K562 (cell line): ENCODE results near the gene LBH. TPM values are rescaled to one million over a fixed set of nuclear protein-coding genes. Genes with fewer than 3 reads are reported as not detected.

Experiments
- ATAC-seq: fragments of 200-7000 bp; cut with Tn5 transposase; 3 replicates; pipeline ENCODE4 v1.9.1; 2020; ENCODE audit warnings: moderate library complexity
- BruUV-seq: library from RNA; stranded (reverse); fragments of 400-500 nt; replicated peaks from 2 replicates; lab custom pipeline; 2021; lab: Mats Ljungman, UMichigan
- CTCF ChIA-PET: fragments of 300-600 bp; formaldehyde crosslinking; extraction: SDS; loops from one replicate; lab custom pipeline; 2021; ENCODE audit warnings: low intra/inter-chr PET ratio; lab: Yijun Ruan, JAX
- POLR2A ChIA-PET: fragments of 300-600, 350-650 bp; sonication (Branson Sonifier 250); formaldehyde crosslinking; extraction: SDS; loops from one replicate; lab custom pipeline; 2021; ENCODE audit warnings: antibody characterized with exemption, inconsistent platforms; lab: Yijun Ruan, JAX
- DNase-seq, 4 experiments: peaks; one replicate each; pipeline versions ENCODE4 v3.0.0 to v3.0.0-alpha.2; 2011 to 2018; ENCODE audit warnings: low spot score in 3 of 4, mixed read lengths in 3 of 4; ENCODE audit errors: extremely low read depth in 1 of 4
- FAIRE-seq: peaks from 2 replicates; lab custom pipeline; 2011; peaks lifted over from hg19 to GRCh38; lab: Jason Lieb, UNC
- H2AFZ ChIP-seq: 2 replicates; pipeline ENCODE4 v1.6.0; 2011; ENCODE audit warnings: low read depth, low read length, control low read depth, inconsistent platforms
- H3K27ac ChIP-seq: fragments of 200-600 bp; 3 replicates; pipeline ENCODE4 v1.8.0; 2011; ENCODE audit warnings: low read depth, mild to moderate bottlenecking, control low read depth, inconsistent platforms, low read length, moderate library complexity, mixed read lengths; ENCODE audit errors: extremely low read depth
- H3K27me3 ChIP-seq, 2 experiments: fragments of 300-600 bp in 1 of 2; 2 replicates in 1 of 2; 3 replicates in 1 of 2; pipeline versions ENCODE4 v1.6.0 to v1.8.0; 2011; ENCODE audit warnings: inconsistent platforms in 2 of 2, low read length in 2 of 2, mild to moderate bottlenecking in 1 of 2, mixed read lengths in 1 of 2, moderate library complexity in 1 of 2; ENCODE audit not compliant: control insufficient read depth in 2 of 2, insufficient read depth in 2 of 2
- H3K36me3 ChIP-seq: fragments of 300-600 bp; 3 replicates; pipeline ENCODE4 v1.8.0; 2011; ENCODE audit warnings: mild to moderate bottlenecking, low read length, inconsistent platforms; ENCODE audit not compliant: control insufficient read depth, insufficient read depth
- H3K4me1 ChIP-seq, 2 experiments: fragments of 200-600 bp in 1 of 2; replicated peaks in 1 of 2; 2 replicates in 1 of 2; 3 replicates in 1 of 2; pipeline versions ENCODE4 v1.5.1 to v1.8.0; 2011; ENCODE audit warnings: inconsistent platforms in 2 of 2, low read length in 2 of 2, mild to moderate bottlenecking in 1 of 2, mixed read lengths in 1 of 2, moderate library complexity in 1 of 2; ENCODE audit not compliant: control insufficient read depth in 2 of 2, insufficient read depth in 2 of 2
- H3K4me2 ChIP-seq: 2 replicates; pipeline ENCODE4 v1.6.1; 2011; ENCODE audit warnings: low read length, control low read depth, inconsistent platforms, mixed read lengths; ENCODE audit not compliant: insufficient read depth
- H3K4me3 ChIP-seq: fragments of 200-600 bp; sonication (generic), shearing (Covaris generic); 2 replicates; pipeline ENCODE4 v1.5.1; 2016; ENCODE audit warnings: control low read depth, inconsistent platforms
- H3K79me2 ChIP-seq: fragments of 200-600 bp; 3 replicates; pipeline ENCODE4 v1.8.0; 2011; ENCODE audit warnings: low read length, inconsistent platforms; ENCODE audit not compliant: control insufficient read depth, insufficient read depth
- H3K9ac ChIP-seq, 2 experiments: 2 replicates each; pipeline versions ENCODE4 v1.6.0 to v1.6.1; 2011; ENCODE audit warnings: low read depth in 2 of 2, low read length in 2 of 2, control low read depth in 1 of 2, inconsistent platforms in 1 of 2, mild to moderate bottlenecking in 1 of 2, mixed read lengths in 1 of 2; ENCODE audit not compliant: insufficient read depth in 1 of 2
- H3K9me1 ChIP-seq: one replicate; pipeline ENCODE4 v1.6.0; 2011; ENCODE audit warnings: inconsistent platforms, mild to moderate bottlenecking, low read length, moderate library complexity; ENCODE audit not compliant: control insufficient read depth, insufficient read depth
- H3K9me3 ChIP-seq: replicated peaks from 2 replicates; pipeline ENCODE4 v1.5.1; 2011; ENCODE audit warnings: low read depth, low read length, inconsistent platforms; ENCODE audit not compliant: control insufficient read depth, insufficient read depth
- H4K20me1 ChIP-seq: replicated peaks from 2 replicates; pipeline ENCODE4 v1.6.1; 2011; ENCODE audit warnings: low read length, inconsistent platforms, mixed read lengths; ENCODE audit not compliant: control insufficient read depth, insufficient read depth
- AFF1 ChIP-seq, 2 experiments: fragments of 450-650 bp; IDR thresholded peaks; 2 replicates each; pipeline ENCODE4 v1.6.1; 2018; ENCODE audit warnings: mild to moderate bottlenecking in 2 of 2, low read depth in 1 of 2; ENCODE audit not compliant: partially characterized antibody in 2 of 2
- CC2D1A ChIP-seq: fragments of 450-650 bp; IDR thresholded peaks from 2 replicates; pipeline ENCODE4 v1.6.1; 2017; ENCODE audit warnings: mild to moderate bottlenecking
- DDX20 ChIP-seq: fragments of 450-650 bp; IDR thresholded peaks from 2 replicates; pipeline ENCODE4 v1.6.1; 2016; ENCODE audit warnings: missing genetic modification characterization, low read depth, mild to moderate bottlenecking, missing compliant biosample characterization, moderate library complexity
- HLTF ChIP-seq: fragments of 450-650 bp; IDR thresholded peaks from 2 replicates; pipeline ENCODE4 v1.6.1; 2016
- NFIC ChIP-seq: fragments of 450-650 bp; IDR thresholded peaks from 2 replicates; pipeline ENCODE4 v1.6.1; 2017; ENCODE audit warnings: mild to moderate bottlenecking, inconsistent platforms
- NFIX ChIP-seq: fragments of 250-450 bp; sonication (Bioruptor Pico); IDR thresholded peaks from 2 replicates; pipeline ENCODE4 v1.4.0; 2020; ENCODE audit warnings: low read depth, mild to moderate bottlenecking, moderate library complexity
- TARDBP ChIP-seq: fragments of 450-650 bp; IDR thresholded peaks from 2 replicates; pipeline ENCODE4 v1.6.1; 2016
- TCF7L2 ChIP-seq: fragments of 150-350 bp; IDR thresholded peaks from 2 replicates; pipeline ENCODE4 v1.6.1; 2016; ENCODE audit warnings: low read depth, mild to moderate bottlenecking, low read length, moderate library complexity
- YBX1 ChIP-seq: fragments of 450-650 bp; IDR thresholded peaks from 2 replicates; pipeline ENCODE4 v1.7.1; 2016; ENCODE audit warnings: mild to moderate bottlenecking
- ZFP1 ChIP-seq: fragments of 450-650 bp; formaldehyde crosslinking; IDR thresholded peaks from 2 replicates; pipeline ENCODE4 v1.4.0; 2020; ENCODE audit warnings: mild to moderate bottlenecking, mixed read lengths
- ZNF699 ChIP-seq: fragments of 250-450 bp; sonication (Bioruptor Pico); IDR thresholded peaks from 2 replicates; pipeline ENCODE4 v1.8.0; 2021; ENCODE audit warnings: mild to moderate bottlenecking, moderate library complexity; ENCODE audit not compliant: insufficient replicate concordance
- WGBS: fragments of 100-300 bp; shearing (Covaris generic); methylation state at CpG from one replicate; pipeline ENCODE4 v1.1.6; 2016; ENCODE audit warnings: low coverage, mixed read lengths; ENCODE audit not compliant: insufficient coverage; ENCODE audit errors: missing lambda C conversion rate; 5-methylcytosine and 5-hydroxymethylcytosine counted together
- in situ Hi-C: fragments of 300-500 bp; cut with MboI; formaldehyde crosslinking; loops from 4 replicates; pipeline ENCODE4 v1.15.0; 2018; ENCODE audit warnings: inconsistent platforms, mixed read lengths
- intact Hi-C: fragments of 100-400 bp; cut with micrococcal nuclease; formaldehyde crosslinking; loops from 2 replicates; pipeline ENCODE4 v1.14.2; 2022
- polyA plus RNA-seq, 8 experiments: library from polyadenylated mRNA; depleted of rRNA in 4 of 8; stranded (reverse) in 5 of 8; unstranded in 3 of 8; fragments of >200 nt; fragmentation: Nextera tagmentation in 2 of 8; fragmentation: Illumina TruSeq in 1 of 8; extraction: Ambion mirVana in 2 of 8; extraction: Trizol in 1 of 8; gene quantifications; 2 replicates each; pipeline versions ENCODE4 v1.2.1 to v1.2.3, GENCODE V29; 2011 to 2014; ENCODE audit warnings: inconsistent platforms in 1 of 8, missing spikeins in 1 of 8
- total RNA-seq, 7 experiments: library from RNA; depleted of rRNA in 6 of 7; stranded (reverse); fragments of >200 nt in 6 of 7; fragmentation: Illumina TruSeq in 2 of 7; extraction: Trizol in 2 of 7; gene quantifications; 2 replicates each; pipeline versions ENCODE4 v1.2.1 to v1.2.3, GENCODE V29; 2011 to 2021; ENCODE audit warnings: low replicate concordance in 1 of 7
- TF ChIP-seq, protein P1 (sequence below): fragments of 250-450 bp; sonication (Bioruptor Pico); IDR thresholded peaks from 2 replicates; pipeline ENCODE4 v1.9.0; 2021; ENCODE audit warnings: mild to moderate bottlenecking, inconsistent platforms

Gene LBH
- total and polyA plus RNA-seq, 9 of the 15 experiments (the other 6 are each of a cell fraction or from before 2014, with no cell fraction given) = 3.1 to 13.4 (median 7.4) TPM

DNA sequence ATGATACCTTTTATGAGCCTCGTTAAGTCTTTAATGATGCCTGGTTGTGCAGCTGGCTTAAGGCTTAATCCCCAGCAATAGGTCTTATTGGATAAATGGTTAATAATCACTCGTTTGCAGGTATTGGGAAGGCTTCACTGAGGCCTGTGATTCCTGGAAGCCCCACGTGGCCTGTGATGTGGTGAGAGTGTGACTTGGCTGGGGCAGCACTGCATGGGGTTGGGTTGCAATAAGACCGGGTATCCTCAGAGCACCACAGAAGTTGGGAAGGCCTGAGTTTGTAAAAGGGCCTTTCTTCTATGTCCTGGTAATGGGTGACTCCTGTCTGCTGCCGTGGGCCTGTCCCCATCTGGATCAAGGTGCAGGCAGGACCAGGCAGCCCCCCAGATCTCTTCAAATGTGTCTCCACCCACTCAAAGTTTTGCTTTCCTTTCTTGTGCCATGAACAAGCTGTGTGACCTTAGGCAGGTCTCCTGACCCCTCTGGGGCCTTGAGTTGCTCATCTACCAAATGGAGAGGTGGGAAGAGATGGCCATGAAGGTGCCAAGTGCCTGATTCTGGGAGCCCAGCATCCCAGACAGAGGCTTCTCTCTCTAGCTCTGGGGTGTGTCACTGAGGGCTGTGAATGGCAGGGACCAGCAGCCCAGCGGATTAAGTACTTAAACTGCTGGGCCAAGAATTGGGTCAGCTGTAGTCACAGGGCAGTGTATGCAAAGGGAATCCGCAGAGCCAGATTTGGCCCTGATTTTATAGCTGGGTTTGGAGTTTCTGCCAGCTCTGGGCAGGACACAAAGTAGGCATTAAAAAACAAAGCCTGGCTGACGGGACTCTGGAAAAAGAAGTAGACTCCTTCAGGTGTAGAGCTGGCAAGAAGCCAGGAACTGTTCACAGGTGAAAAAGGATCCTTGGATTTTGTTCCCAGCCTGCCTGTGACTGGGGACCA lies 24.4 kb downstream of the LBH start:
- no peak for ATAC-seq

More for the DNA sequence above, 24.4 kb downstream of the LBH start:
- Histone ChIP-seq H3K4me1 (peaks cover 37 to 43% of the 10 kb centered on the region in 2 experiments), H4K20me1 (no peaks in the 10 kb centered on the region), H3K4me3 (no peak overlapping the region), H3K79me2 (peaks cover 8% of the 10 kb centered on the region; the same call in 2 of the 3 replicates), H3K27me3 (no peaks in the 10 kb centered on the region), H3K9me3 (0 out of 2 replicates have a peak, but pooled peaks cover 2% of the 10 kb centered on the region), H3K9ac (peak overlapping the region in 1 of 2 experiments; percentile 18; a peak in 1 of 4 replicates), H3K36me3 (peaks cover 11% of the 10 kb centered on the region; the same call in 2 of the 3 replicates), H3K4me2 (no peak overlapping the region), H3K27ac (no peak overlapping the region), H3K9me1 (no peaks in the 10 kb centered on the region), H2AFZ (no peak overlapping the region)
- CTCF ChIA-PET = no interaction called here
- 73% methylated on average over 8 of the region's 8 CpGs for WGBS
- in situ Hi-C loops (no loop called here), intact Hi-C loops (no loop called here)
- DNase-seq (no peak), FAIRE-seq (no peak)
- BruUV-seq = no TSS peak
- TF ChIP-seq TCF7L2 (no peak), NFIC (peak; percentile 89), CC2D1A (no peak), YBX1 (no peak), TARDBP (no peak), AFF1 (IDR thresholded peaks at IDR 0.05; ENCODE audit: low read depth in 1 of 2, partially characterized antibody in 2 of 2) (no peak), ZNF699 (CRISPR knock-in tag) (no peak), DDX20 (no peak), NFIX (CRISPR knock-in tag) (0 out of 2 replicates have a peak, but pooled peaks have one; percentile 53), HLTF (no peak), ZFP1 (CRISPR knock-in tag) (no peak)
- TF ChIP-seq, protein P1, sequence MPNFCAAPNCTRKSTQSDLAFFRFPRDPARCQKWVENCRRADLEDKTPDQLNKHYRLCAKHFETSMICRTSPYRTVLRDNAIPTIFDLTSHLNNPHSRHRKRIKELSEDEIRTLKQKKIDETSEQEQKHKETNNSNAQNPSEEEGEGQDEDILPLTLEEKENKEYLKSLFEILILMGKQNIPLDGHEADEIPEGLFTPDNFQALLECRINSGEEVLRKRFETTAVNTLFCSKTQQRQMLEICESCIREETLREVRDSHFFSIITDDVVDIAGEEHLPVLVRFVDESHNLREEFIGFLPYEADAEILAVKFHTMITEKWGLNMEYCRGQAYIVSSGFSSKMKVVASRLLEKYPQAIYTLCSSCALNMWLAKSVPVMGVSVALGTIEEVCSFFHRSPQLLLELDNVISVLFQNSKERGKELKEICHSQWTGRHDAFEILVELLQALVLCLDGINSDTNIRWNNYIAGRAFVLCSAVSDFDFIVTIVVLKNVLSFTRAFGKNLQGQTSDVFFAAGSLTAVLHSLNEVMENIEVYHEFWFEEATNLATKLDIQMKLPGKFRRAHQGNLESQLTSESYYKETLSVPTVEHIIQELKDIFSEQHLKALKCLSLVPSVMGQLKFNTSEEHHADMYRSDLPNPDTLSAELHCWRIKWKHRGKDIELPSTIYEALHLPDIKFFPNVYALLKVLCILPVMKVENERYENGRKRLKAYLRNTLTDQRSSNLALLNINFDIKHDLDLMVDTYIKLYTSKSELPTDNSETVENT (CRISPR knock-in tag) = no peak
- POLR2A ChIA-PET = interaction anchor here (1.3 to 1.4 kb wide), 2 partner anchors 12 kb away, joined by 3 to 7 read pairs; no protein-coding TSS in a partner anchor
